HG02571 (cell line): ENCODE data around the gene SIRT7.
A peak's percentile ranks its signal among the peaks of the same experiment; 100 is the strongest.

Source experiments
- ATAC-seq: cut with Tn5 transposase; IDR thresholded peaks from one replicate; pipeline ENCODE4 v1.9.1; 2021; ENCODE audit warnings: mild to moderate bottlenecking, moderate library complexity; ENCODE audit not compliant: unreplicated experiment

Gene SIRT7

DNA sequence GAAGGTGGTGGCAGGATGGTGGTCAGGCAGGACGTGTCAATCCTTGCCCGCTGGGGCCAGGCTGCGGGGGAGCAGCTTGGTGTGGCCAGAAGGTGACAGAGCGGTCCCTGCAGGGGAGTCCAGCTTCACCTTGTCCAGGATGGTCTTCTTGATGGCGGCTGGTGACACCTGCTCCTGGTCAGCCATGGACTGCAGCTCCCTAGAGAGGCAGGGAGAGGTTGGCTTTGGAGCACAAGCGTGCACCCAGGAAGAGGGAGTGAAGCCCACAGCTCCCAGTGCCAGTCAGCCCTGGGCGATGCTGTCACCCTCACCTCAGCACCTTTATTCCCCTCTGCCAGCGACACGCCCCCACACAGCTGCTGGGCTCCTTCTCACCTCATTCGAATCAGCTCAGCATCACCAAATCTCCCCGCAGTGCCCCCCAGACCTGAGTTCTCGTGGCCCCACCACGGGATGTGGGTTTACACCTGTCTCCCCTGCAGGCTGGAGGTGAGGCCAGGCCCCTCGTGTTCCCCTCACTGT, 15.3 kb upstream of the SIRT7 start:
- ATAC-seq = no peak

DNA sequence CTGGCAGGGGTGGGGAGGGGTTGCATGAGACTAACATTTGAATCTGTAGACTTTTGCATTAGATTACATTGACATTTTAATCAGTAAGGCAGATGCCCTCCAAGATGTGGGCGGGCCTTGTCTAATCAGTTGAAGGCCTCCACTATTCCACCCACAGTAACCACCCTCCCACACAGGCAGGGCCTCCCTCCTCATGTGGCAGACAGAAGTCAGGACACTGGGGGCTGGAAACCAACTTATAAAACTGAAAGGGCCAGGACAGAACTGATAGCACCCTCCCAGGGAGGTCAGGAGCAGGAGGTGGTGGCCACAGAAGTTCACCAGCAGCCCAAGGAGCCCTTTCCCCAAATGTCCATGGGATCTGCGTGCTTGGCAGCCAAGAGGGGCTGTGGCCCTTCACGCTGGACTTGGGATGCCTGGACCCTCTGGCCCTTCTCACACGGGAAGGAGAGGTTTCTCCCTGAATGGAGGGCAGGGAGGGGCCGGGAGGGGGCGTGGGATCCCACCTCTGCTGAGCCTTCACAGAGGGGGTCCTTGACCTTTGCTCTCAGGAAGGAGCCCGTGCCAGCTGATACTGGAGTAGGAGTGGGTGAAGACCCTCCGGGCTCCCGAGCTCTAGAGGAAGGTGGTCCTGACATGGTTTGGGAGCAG, 14.5 kb upstream of the SIRT7 start:
- ATAC-seq = no peak

DNA sequence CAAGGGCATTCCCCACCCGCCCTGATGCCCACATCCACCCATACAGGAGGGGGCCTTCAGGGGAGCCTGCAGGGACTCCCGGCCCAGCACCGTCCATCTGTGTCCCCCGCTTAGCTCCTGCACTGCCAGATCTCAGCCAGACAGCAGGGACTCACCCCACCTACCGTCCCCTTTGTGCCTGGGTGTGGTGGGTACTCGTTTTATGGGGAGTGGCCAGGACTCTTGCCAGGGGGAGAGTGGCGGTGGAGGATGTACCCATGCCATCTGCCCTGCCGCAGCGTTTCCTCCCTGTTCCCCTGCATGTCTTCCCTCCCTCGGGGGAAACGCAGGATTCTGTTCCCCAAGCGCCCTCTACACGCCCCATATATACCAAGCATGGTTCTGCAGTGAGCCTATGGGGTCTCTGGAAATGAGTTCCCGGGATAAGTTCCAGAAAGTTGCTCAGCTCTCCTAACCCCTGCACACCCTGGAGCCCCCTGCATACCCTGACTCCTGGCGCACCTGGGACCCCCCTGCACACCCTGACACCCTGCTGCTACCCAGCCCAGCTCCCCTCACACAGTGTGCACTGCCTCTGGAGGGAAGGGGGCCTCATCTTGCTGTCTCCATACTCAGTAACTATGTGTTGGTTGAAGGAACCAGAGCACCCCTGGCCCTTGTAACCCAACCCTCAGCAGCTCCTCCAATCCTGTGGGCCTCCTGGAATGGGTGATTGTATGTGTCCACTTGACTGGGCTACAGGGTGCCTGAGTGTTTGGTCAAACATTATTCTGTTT, 13.8 kb upstream of the SIRT7 start:
- ATAC-seq = no peak

DNA sequence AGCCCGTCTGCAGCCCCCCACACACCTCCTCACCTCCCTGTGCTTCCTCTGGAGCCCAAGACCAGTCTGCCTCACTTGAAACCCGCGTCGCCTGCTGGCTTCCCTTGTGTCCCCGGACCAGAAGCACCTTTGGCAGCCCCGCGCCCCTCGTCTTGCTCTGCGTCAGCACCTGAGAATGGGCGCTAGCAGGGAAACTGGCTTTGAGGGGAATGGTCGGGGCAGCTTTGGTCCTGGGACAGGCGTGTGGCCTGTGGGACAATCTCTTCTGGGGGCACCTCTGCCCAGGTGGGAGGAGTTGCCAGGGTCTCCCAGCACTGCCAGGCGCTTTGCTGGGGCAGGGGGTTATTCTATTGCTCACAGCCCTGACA, 13.2 kb upstream of the SIRT7 start:
- ATAC-seq = no peak

DNA sequence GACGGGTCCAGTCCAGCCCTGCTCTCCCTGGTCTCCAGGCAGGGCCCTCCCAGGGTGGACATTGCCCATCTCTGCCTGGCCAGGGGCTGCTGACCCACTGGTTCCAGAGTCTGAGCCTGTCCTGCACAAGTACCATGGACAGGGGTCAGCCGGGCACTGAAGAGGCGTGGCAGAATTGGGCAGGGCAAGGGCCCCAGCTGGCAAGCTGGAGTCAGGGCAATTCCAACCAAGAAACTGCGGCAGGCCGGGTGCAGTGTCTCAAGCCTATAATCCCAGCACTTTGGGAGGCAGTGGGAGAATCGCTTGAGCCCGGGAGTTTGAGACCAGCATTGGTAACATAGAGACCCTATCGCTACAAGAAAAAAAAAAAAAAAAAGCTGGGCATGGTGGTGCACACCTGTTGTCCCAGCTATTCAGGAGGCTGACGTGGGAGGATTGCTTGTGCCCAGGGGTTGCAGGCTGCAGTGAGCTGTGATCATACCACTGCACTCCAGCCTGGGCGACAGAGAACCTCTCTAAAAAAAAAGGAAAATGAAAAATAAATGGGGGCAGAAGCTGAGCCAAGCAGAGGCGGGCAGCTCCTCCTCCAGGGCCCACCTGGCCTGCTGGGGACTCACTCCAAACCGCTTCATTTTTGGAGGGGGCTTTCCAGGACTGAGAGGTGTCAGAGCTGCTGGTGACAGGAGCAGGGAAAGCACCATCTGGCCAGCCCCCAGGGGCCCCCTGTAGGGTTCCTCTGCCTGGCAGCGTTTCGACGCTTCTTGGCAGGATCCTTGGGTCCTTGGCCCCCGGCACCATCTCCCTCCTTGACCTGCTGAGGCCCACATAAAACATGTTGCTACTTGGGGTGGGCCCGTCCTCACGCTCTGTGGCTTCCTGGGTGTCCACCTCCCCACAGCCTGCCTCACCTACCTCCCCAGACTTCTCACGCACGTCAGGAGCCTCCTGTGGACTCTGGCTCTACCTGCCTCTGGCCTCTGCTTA, 12.5 kb upstream of the SIRT7 start:
- ATAC-seq = no peak

DNA sequence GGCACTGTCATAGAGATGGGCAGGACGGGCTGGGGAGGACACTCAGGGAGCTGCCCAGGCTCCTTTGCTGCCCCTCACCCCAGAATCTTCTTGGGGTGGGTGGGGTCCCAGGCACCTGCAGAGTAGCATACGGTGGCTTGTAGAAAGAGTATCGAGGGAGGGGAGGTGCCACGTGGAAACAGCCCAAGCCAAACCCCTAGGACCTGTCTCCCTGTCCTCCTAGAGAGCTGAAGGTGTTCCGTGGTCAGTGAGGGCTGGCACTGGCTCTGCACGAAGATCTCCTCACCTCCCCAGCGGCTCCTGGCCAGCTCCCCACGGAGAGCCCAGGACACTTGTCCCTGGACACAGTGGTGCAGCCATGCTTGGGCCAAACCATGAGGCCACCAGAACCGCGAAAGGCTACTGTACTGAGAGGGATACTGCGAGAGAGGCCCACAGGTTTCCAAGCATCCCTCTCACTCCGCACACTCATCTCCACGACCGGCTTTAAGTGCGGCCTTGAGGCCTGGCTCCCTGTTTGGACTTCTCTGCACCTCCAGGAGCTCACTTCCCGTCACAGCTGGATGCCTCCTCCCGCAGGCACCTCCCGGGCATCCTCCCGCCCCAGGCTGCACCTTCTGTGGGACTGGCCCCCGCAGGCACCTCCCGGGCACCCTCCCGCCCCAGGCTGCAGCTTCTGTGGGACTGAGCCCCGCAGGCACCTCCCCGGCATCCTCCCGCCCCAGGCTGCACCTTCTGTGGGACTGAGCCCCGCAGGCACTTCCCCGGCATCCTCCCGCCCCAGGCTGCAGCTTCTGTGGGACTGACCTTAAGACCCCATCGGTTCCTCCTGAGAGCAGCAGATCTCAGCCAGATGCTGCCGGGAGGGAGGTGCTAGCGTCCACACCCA, 11.5 kb upstream of the SIRT7 start:
- no peak for ATAC-seq

DNA sequence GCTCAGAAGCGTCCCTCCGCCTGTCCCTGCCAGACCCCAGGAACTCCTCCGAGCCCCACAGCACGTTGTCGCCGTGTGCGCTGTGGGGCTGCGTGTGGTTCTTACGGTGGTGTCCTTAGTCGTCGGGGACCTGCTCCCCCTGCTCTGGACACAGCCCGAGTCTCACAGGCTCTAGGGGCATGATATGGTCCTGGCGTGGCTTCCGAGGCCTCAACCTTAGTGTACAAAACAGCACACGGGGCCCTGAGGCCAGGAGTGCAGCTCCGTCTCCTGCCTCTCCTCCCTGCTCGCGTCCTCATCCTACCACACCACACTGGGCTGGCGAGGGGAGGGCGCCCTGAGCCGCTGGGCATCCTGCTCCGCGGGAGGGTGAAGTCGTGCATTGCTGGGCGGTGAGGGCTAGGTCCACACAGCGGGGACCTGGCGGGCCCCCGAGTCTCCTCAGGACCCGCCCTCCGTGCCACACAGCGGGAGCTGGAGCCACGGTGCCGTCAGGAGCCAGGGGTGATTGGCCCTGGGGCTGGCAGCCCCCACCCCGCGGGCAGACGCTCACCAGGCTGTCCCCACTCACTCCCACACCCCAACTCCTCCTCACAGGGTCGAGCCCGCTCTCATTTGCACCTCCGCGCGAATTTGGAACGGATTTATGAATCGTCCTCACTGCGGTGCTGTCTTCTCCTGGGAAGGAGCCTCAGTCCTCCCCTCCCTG, 10.7 kb upstream of the SIRT7 start:
- no peak for ATAC-seq

DNA sequence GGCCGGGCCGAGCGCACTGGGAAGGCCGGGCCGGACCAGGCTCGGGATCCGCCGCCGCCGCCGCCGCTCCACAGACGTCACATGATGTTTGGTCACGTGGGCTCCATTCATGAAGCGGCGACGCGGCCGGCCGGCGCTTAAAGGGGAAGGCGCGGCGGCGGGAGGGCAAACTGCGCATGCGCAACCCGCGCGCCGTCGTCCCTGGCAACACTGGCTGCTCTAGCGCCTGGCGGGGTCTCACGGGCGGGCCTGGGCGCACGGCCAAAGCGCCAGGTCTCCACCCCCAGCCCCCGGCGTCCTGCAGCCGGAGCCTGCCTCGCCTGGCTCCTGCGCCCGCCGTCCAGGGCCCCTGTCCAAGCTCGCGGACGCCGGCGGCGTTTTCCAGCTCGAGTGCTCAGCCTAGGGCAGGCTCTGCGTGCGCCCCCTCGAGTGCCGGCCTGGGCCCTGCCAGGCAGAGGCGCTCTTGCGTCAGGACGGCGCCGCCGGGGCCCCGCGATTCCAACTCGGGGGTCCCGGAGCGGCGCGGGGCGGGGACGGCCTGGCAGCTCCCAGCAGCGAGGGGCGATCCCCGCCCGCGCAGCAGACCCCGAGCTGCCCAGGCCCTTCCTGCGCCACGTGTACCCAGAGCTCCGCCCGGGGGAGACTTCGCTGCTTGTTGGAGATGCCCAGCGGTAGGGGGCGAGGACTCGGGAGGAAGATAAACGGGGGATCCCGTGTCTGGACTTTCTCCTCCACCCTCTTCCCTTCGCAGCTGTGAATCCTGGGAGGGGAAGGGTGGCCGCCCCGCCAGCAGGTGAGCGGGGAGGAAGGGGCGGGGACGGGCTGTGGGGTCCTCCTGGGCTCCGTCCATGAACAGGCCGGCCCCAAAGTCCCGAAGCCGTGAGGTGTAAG, 9.9 kb upstream of the SIRT7 start, which contains the start of gene MAFG:
Gene MAFG, minus strand, starts transcription at position 83 of the 891 bp plus-strand sequence. CDS start 4,550 bp downstream, outside the sequence.
- ATAC-seq = peak; percentile 51

DNA sequence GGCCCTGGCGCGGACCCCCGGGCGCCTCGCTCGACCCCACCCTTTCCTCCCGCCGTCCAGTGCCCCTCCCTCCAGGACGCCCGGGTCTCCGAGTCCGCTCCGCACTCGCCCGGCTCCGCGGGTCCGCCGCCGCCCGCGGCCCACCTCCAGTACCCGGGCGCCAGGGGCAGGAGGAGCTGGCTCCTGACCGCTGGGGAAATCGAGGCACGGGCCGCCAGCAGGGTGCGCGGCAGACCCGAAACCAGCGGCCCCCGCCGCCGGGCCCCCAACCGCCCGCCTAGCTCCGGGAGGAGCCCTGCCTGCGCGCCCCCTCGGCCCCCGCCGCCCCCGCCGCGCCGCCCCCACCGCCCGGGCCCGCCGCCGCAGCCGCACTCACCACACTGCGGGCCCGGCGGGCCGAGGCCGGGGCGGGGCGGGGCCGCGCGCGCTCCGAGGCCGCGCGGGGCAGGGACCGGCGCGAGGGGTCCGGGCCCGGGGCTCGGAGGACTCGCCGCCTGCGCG, 9.2 kb upstream of the SIRT7 start:
- ATAC-seq = peak; percentile 12

DNA sequence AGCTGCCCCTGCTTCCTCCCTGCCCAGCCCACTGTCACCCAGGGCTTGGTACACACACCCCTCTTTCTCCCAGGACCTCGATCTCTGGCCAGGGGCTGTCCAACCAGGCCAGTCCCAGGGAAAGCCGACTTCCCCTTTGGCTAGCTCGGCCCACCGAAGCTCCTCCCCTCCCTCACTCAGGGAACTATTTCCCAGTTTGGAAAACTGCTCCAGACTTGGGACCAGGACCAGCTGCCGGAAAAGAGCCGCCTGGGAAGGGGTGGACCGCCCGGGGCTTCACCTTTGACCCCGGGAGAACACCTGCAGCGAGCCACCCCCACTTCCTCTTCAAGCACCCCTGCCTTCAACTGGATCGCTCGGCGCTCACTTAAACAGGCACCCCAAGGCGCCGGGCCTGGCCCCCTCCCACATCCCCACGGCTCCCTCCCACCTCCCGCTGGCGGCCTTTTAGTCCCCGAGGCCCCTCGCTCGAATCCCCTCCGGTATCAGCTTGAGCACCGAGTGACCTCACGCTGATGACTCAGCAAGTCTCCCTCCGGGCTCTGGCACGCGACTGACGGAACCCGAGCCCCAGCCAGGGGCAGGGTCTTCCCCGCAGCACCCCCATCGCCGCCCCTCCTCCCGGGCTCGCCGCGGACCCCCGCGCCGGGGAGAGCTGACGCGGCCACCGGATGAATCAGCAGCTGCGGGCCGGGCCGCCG, 8.6 kb upstream of the SIRT7 start:
- peak; percentile 18 for ATAC-seq

DNA sequence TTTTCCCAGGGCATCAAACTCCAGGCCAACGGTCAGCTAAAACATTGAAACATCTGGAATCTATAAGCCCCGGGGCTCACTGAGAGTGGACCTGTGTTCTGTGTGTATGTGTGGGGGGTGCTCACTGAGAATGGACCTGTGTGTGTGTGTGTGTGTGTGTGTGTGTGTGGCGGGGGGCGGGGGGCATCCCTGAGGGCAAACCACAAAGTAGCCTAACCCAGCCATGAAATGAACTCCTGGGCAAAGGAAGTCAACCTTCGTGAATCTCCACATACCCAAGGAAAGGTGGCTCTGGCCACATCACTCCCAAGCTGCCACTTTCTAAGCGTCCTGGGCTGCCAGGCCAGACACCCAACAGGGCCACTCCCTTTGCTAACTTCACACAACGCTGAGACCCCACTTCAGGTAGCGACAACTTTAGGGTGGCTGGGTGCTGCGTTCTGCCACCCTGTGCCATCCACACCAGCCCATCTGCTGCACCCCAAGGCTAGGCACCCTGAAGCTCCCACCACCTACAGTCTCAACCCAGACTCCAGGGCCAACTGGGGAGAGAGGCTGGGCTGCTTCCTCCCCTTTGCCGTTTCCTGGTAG, 8.0 kb upstream of the SIRT7 start:
- ATAC-seq = no peak

DNA sequence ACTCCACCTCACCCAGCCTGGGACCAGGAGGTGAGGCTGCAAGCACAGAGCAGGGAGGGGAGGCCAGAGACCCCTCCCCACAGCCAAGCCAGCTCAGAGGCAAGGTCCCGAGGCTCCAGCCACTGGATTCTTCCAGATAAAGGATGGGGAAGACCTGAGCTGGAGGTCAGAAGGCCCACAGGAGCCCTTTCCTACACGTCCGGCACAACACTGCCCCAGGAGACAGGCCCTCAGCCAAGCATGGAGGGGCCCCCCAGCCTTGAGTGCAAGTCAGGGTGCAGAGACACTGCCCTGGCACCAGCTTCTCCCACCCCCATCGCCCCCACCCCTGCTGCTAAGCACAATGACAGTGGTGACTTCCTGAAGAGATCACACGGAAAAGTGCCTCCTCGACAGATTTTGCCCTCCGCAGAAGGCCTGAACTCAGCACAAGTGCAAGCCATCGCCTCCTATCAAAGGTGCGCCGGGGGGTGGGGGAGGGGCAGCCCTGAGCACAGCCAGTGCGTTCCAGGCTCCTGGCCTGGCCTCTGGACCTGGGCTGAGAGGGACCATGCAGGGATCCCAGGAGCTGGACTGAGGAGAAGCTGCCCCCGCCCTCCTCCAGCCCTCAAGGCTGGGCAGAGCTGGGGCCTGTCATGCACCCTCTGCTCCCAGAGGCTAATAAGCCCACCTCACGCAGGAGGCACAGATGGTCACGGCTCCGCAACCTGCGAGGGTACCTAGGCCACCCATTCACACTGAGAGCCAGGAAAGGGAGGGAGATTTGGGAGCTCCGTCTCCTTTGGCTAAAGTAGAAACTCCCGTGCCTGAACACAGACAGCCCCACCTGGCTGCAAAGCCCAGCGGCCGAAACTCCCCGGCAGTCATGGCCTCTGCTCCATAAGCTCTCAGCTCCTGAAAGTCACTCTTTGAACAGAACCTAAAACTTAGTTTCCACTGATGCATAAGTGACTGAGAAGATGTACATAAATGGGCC, 6.9 kb upstream of the SIRT7 start:
- ATAC-seq = no peak

DNA sequence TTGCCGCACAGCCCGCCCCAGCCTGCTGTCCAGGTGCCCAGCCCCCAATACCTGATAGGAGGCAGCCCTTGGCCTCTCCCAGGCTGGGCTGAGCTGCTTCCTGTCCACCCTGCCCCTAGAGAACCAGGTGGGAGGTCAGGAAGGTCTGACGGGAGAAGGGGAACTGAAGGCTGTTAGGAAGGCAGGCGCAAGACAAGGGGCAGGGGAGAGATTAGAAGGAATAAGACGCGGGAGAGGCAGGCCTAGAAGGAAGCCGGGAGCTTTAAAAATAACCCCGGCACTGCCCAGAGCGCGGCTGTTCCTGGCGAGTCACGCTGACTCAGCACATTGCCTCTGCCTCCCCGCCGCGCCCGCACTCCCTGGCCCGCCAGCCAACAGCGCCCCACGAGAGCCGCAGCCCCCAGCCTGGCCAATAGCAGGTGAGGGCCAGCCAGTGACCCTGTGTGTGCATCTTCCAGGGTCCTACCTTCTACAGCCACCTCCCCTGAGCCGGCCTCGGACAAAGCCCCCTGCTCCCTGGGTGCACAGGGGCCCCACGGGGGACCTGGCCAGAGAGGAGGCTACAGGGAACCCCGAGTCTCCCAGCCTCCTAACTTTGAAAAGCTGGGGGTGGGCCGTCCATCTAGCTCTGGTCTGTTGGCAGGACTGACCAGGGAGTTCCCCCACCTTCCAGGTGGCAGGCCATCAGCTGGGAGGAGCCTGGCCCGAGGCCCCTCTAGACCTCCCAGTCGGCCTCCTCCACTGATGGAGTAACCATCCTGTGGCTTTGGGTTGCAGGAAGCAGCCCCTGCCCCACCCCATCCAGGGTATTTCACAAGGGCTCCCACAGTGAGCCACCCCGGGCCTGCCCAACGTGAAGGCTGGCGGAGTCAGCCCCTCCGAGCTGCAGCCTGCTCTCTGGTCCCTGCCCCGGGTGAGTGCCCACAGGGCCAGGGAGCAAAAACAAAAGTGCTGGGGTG, 5.6 kb upstream of the SIRT7 start:
- ATAC-seq = no peak

DNA sequence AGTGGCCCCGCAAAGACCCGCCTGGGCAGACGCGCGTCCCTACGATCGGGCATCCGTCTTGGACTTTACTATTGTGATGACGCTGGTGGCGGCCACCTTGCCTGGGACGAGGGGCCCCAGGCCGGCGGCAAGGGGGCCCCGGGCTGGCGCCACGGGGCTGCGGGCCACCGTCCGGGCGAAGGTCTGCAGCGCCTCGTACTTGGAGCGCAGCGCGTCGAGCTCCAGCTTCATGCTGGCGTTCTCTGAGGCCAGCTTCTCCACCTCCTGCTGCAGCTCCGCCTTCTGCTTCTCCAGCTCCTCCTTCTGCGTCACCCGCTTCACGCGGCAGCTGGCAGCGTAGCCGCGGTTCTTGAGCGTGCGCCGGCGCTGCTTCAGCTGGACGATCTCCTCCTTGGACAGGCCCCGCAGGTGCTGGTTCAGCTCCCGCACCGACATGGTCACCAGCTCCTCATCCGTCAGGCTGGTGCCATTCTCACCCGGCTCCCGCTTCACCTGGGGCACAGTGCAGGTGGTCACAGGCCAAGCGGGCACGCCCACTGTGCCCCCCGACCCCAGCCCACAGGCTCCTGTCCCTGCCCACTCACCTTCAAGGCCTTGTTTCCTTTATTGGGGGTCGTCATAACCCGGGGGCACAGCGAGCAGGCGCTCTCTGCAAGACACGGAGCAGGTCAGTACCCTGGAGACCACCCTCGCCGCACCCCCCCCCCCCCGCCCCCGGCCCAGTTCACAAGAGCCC, 4.8 kb upstream of the SIRT7 start:
- ATAC-seq = no peak
